ENCODE results near the gene PLAC1. TPM values are rescaled to one million over a fixed set of nuclear protein-coding genes. Genes with fewer than 3 reads are reported as not detected.

The PLAC1 gene
- total RNA-seq, 1 experiment from 2014 or later, result 0.34 TPM

DNA sequence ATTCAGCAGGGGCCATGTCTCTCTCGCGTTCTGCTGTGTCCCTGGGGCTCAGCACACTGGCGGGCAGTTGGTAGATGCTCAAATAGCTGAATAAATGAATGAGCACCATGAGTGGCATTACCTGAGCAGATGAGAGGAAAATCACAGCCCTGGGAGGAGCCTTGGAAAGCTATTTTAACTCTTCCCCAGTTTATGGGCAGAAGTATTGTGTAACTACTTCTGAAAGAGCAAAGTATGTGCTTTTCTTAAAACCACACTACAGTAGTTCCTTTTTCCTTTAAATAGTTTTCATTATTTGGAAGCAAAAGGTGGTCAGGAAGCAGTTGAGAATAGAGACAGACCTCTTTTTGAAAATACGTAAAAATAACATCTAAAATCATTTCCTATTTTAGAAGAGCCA lies 3.0 kb upstream of the PLAC1 start:
- no peaks in the 10 kb centered on the region for H3K4me1 ChIP-seq (ENCODE audit: control insufficient read depth in 1 of 2, insufficient read depth in 2 of 2, low read length in 2 of 2)
- no peak overlapping the region for H3K4me3 ChIP-seq (replicated peaks in 1 of 2; ENCODE audit: low read depth in 1 of 2, low read length in 2 of 2)
- no peak for ATAC-seq
- no peak for DNase-seq (ENCODE audit: low read depth, low spot score)
- no peaks in the 10 kb centered on the region for H3K79me2 ChIP-seq (ENCODE audit: insufficient read depth, low read length)
- BruUV-seq (replicated peaks), result no TSS peak
- H3K9me3 ChIP-seq (ENCODE audit: control insufficient read depth in 1 of 2, insufficient read depth in 1 of 2, low read depth in 1 of 2, low read length in 2 of 2), result no peaks in the 10 kb centered on the region
- H3K4me2 ChIP-seq (ENCODE audit: low read length), result no peak overlapping the region
- POLR2A ChIA-PET, result no interaction called here
- CTCF ChIA-PET, result no interaction called here
- no peak overlapping the region for H3K27ac ChIP-seq (ENCODE audit: low read depth, low read length)
- TF ChIP-seq ELF1 (IDR thresholded peaks at IDR 0.05; ENCODE audit: borderline replicate concordance, low read depth), result no peak
- TF ChIP-seq REST (IDR thresholded peaks at IDR 0.05; ENCODE audit: low read depth), result no peak
- RAD21 ChIA-PET (ENCODE audit: low non-redundant PET in 1 of 2, low total read pairs in 2 of 2, uncharacterized antibody in 2 of 2, unreplicated experiment in 2 of 2), result no interaction called here
- H3K9me2 ChIP-seq (ENCODE audit: insufficient read depth), result no peaks in the 10 kb centered on the region
- no peaks in the 10 kb centered on the region for H3K27me3 ChIP-seq (ENCODE audit: insufficient read depth, low read length)
- no peak overlapping the region for H3K9ac ChIP-seq (ENCODE audit: low read length)
- H2AFZ ChIP-seq (ENCODE audit: low read depth, low read length, poor library complexity, severe bottlenecking), result no peak overlapping the region
- H4K20me1 ChIP-seq (ENCODE audit: insufficient read depth), result no peaks in the 10 kb centered on the region
- H3K36me3 ChIP-seq (ENCODE audit: control insufficient read depth in 1 of 2, insufficient read depth in 2 of 2, low read length in 2 of 2), result no peaks in the 10 kb centered on the region
- intact Hi-C loops (cut with micrococcal nuclease), result no loop called here

GRCh38 chrX:134660627-134661026 lies 2.4 kb upstream of the PLAC1 start:
- no peak overlapping the region for H3K27ac ChIP-seq (ENCODE audit: low read depth, low read length)
- no peak overlapping the region for H2AFZ ChIP-seq (ENCODE audit: low read depth, low read length, poor library complexity, severe bottlenecking)
- no peaks in the 10 kb centered on the region for H3K4me1 ChIP-seq (ENCODE audit: control insufficient read depth in 1 of 2, insufficient read depth in 2 of 2, low read length in 2 of 2)
- ATAC-seq (no peak), DNase-seq (ENCODE audit: low read depth, low spot score) (no peak)
- H3K9me3 ChIP-seq (ENCODE audit: control insufficient read depth in 1 of 2, insufficient read depth in 1 of 2, low read depth in 1 of 2, low read length in 2 of 2), result no peaks in the 10 kb centered on the region
- ChIA-PET CTCF (no interaction called here), RAD21 (ENCODE audit: low non-redundant PET in 1 of 2, low total read pairs in 2 of 2, uncharacterized antibody in 2 of 2, unreplicated experiment in 2 of 2) (no interaction called here), POLR2A (no interaction called here)
- intact Hi-C loops (cut with micrococcal nuclease), result no loop called here
- no peaks in the 10 kb centered on the region for H3K36me3 ChIP-seq (ENCODE audit: control insufficient read depth in 1 of 2, insufficient read depth in 2 of 2, low read length in 2 of 2)
- H3K9me2 ChIP-seq (ENCODE audit: insufficient read depth), result no peaks in the 10 kb centered on the region
- BruUV-seq (replicated peaks), result no TSS peak
- no peaks in the 10 kb centered on the region for H3K27me3 ChIP-seq (ENCODE audit: insufficient read depth, low read length)
- no peak for TF ChIP-seq ZNF274 (IDR thresholded peaks at IDR 0.05; ENCODE audit: low read depth, low read length)
- TF ChIP-seq EZH2phosphoT487 (IDR thresholded peaks at IDR 0.05; ENCODE audit: borderline replicate concordance), result no peak
- no peak for TF ChIP-seq YY1 (IDR thresholded peaks at IDR 0.05; ENCODE audit: extremely low read depth, insufficient replicate concordance, low read depth, low read length)
- TF ChIP-seq CBX3 (IDR thresholded peaks at IDR 0.05; ENCODE audit: low read depth), result no peak
- no peaks in the 10 kb centered on the region for H3K79me2 ChIP-seq (ENCODE audit: insufficient read depth, low read length)
- H4K20me1 ChIP-seq (ENCODE audit: insufficient read depth), result no peaks in the 10 kb centered on the region
- no peak overlapping the region for H3K9ac ChIP-seq (ENCODE audit: low read length)
- H3K4me2 ChIP-seq (ENCODE audit: low read length), result no peak overlapping the region
- H3K4me3 ChIP-seq (replicated peaks in 1 of 2; ENCODE audit: low read depth in 1 of 2, low read length in 2 of 2), result no peak overlapping the region
